ENCODE results near the gene IDE.

DNA sequence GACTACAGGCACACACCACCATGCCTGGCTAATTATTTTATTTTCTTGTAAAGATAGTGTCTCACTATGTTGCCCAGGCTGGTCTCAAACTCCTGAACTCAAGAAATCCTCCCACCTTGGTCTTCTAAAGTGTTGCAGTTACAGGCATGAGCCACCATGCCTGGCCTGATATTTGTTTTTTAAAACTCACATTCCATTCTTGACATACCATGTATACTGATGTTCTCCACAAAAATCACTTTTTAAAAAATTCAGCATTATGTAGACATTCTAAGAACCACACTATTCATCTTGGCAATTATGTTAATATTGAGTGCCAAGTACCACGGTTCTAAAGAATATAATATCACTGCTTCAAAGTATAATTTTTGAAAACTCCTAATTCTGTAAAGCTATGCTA, 43.5 kb downstream of the IDE start:
- TF ChIP-seq, protein P1, sequence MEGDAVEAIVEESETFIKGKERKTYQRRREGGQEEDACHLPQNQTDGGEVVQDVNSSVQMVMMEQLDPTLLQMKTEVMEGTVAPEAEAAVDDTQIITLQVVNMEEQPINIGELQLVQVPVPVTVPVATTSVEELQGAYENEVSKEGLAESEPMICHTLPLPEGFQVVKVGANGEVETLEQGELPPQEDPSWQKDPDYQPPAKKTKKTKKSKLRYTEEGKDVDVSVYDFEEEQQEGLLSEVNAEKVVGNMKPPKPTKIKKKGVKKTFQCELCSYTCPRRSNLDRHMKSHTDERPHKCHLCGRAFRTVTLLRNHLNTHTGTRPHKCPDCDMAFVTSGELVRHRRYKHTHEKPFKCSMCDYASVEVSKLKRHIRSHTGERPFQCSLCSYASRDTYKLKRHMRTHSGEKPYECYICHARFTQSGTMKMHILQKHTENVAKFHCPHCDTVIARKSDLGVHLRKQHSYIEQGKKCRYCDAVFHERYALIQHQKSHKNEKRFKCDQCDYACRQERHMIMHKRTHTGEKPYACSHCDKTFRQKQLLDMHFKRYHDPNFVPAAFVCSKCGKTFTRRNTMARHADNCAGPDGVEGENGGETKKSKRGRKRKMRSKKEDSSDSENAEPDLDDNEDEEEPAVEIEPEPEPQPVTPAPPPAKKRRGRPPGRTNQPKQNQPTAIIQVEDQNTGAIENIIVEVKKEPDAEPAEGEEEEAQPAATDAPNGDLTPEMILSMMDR (IDR thresholded peaks at IDR 0.05) = no peak
- TF ChIP-seq POLR2AphosphoS5 (IDR thresholded peaks at IDR 0.05) (no peak), POLR2A (IDR thresholded peaks at IDR 0.05) (no peak)

Measured in prostate gland (tissue), 2 donors.